ENCODE measurements around the gene COL19A1. TPM values are rescaled to one million over a fixed set of nuclear protein-coding genes. Genes with fewer than 3 reads are reported as not detected.

COL19A1 gene
- total and polyA plus RNA-seq, 2 of the 13 experiments (the other 11 are each of a cell fraction or from before 2014, with no cell fraction given), result not detected

GRCh38 chr6:69866770-69867638, 648 bp downstream of the COL19A1 start (continued):
- 0 out of 2 replicates have a peak, but pooled peaks have one; percentile 34 for TF ChIP-seq ZNF607 (CRISPR knock-in tag; IDR thresholded peaks at IDR 0.05; ENCODE audit: borderline replicate concordance)
- TF ChIP-seq JDP2 (CRISPR knock-in tag; IDR thresholded peaks at IDR 0.05; ENCODE audit: borderline replicate concordance), result no peak
- peak; percentile 70; the same call in 1 of the 2 replicates for TF ChIP-seq ZNF263 (CRISPR knock-in tag; IDR thresholded peaks at IDR 0.05)
- 0 out of 2 replicates have a peak, but pooled peaks have one; percentile 33 for TF ChIP-seq ZNF724P (CRISPR knock-in tag; IDR thresholded peaks at IDR 0.05; ENCODE audit: borderline replicate concordance)
- no peak for TF ChIP-seq FOXC1 (CRISPR knock-in tag; IDR thresholded peaks at IDR 0.05; ENCODE audit: borderline replicate concordance)
- peak; percentile 45 for TF ChIP-seq SKI (IDR thresholded peaks at IDR 0.05; ENCODE audit: partially characterized antibody)
- no peak for TF ChIP-seq ZSCAN20 (CRISPR knock-in tag; IDR thresholded peaks at IDR 0.05; ENCODE audit: borderline replicate concordance)
- TF ChIP-seq, protein P1, sequence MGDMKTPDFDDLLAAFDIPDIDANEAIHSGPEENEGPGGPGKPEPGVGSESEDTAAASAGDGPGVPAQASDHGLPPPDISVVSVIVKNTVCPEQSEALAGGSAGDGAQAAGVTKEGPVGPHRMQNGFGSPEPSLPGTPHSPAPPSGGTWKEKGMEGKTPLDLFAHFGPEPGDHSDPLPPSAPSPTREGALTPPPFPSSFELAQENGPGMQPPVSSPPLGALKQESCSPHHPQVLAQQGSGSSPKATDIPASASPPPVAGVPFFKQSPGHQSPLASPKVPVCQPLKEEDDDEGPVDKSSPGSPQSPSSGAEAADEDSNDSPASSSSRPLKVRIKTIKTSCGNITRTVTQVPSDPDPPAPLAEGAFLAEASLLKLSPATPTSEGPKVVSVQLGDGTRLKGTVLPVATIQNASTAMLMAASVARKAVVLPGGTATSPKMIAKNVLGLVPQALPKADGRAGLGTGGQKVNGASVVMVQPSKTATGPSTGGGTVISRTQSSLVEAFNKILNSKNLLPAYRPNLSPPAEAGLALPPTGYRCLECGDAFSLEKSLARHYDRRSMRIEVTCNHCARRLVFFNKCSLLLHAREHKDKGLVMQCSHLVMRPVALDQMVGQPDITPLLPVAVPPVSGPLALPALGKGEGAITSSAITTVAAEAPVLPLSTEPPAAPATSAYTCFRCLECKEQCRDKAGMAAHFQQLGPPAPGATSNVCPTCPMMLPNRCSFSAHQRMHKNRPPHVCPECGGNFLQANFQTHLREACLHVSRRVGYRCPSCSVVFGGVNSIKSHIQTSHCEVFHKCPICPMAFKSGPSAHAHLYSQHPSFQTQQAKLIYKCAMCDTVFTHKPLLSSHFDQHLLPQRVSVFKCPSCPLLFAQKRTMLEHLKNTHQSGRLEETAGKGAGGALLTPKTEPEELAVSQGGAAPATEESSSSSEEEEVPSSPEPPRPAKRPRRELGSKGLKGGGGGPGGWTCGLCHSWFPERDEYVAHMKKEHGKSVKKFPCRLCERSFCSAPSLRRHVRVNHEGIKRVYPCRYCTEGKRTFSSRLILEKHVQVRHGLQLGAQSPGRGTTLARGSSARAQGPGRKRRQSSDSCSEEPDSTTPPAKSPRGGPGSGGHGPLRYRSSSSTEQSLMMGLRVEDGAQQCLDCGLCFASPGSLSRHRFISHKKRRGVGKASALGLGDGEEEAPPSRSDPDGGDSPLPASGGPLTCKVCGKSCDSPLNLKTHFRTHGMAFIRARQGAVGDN (CRISPR knock-in tag; IDR thresholded peaks at IDR 0.05), result peak; percentile 61
- TF ChIP-seq, protein P2, sequence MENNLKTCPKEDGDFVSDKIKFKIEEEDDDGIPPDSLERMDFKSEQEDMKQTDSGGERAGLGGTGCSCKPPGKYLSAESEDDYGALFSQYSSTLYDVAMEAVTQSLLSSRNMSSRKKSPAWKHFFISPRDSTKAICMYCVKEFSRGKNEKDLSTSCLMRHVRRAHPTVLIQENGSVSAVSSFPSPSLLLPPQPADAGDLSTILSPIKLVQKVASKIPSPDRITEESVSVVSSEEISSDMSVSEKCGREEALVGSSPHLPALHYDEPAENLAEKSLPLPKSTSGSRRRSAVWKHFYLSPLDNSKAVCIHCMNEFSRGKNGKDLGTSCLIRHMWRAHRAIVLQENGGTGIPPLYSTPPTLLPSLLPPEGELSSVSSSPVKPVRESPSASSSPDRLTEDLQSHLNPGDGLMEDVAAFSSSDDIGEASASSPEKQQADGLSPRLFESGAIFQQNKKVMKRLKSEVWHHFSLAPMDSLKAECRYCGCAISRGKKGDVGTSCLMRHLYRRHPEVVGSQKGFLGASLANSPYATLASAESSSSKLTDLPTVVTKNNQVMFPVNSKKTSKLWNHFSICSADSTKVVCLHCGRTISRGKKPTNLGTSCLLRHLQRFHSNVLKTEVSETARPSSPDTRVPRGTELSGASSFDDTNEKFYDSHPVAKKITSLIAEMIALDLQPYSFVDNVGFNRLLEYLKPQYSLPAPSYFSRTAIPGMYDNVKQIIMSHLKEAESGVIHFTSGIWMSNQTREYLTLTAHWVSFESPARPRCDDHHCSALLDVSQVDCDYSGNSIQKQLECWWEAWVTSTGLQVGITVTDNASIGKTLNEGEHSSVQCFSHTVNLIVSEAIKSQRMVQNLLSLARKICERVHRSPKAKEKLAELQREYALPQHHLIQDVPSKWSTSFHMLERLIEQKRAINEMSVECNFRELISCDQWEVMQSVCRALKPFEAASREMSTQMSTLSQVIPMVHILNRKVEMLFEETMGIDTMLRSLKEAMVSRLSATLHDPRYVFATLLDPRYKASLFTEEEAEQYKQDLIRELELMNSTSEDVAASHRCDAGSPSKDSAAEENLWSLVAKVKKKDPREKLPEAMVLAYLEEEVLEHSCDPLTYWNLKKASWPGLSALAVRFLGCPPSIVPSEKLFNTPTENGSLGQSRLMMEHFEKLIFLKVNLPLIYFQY (CRISPR knock-in tag; IDR thresholded peaks at IDR 0.05; ENCODE audit: borderline replicate concordance), result peak; percentile 41; the same call in 1 of the 2 replicates
- TF ChIP-seq ZNF451 (CRISPR knock-in tag; IDR thresholded peaks at IDR 0.05), result 0 out of 2 replicates have a peak, but pooled peaks have one; percentile 42
- peak; percentile 51; the same call in 1 of the 2 replicates for TF ChIP-seq GABPB1 (CRISPR knock-in tag; IDR thresholded peaks at IDR 0.05)
- peak; percentile 84 for TF ChIP-seq ZNF777 (CRISPR knock-in tag; IDR thresholded peaks at IDR 0.05)
- TF ChIP-seq ZNF704 (CRISPR knock-in tag; IDR thresholded peaks at IDR 0.05; ENCODE audit: borderline replicate concordance), result no peak
- TF ChIP-seq ZNF768 (CRISPR knock-in tag; IDR thresholded peaks at IDR 0.05), result 0 out of 2 replicates have a peak, but pooled peaks have one; percentile 41
- TF ChIP-seq, protein P3, sequence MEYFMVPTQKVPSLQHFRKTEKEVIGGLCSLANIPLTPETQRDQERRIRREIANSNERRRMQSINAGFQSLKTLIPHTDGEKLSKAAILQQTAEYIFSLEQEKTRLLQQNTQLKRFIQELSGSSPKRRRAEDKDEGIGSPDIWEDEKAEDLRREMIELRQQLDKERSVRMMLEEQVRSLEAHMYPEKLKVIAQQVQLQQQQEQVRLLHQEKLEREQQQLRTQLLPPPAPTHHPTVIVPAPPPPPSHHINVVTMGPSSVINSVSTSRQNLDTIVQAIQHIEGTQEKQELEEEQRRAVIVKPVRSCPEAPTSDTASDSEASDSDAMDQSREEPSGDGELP (IDR thresholded peaks at IDR 0.05; ENCODE audit: borderline replicate concordance, low read depth), result no peak
- no peak for TF ChIP-seq ZNF737 (CRISPR knock-in tag; IDR thresholded peaks at IDR 0.05; ENCODE audit: borderline replicate concordance)
- TF ChIP-seq EZH2 (conservative IDR thresholded peaks at IDR 0.05; ENCODE audit: low read depth, low read length), result peak; percentile 64; the same call in 1 of the 2 replicates
